ENCODE data around the gene FKBP11. TPM values are rescaled to one million over a fixed set of nuclear protein-coding genes. Genes with fewer than 3 reads are reported as not detected.
A peak's percentile ranks its signal among the peaks of the same experiment; 100 is the strongest.

FKBP11 gene
- total and polyA plus RNA-seq, 2 of the 13 experiments (the other 11 are each of a cell fraction or from before 2014, with no cell fraction given) = 15.5 to 19.4 TPM

- TF ChIP-seq TFDP2 (CRISPR knock-in tag; IDR thresholded peaks at IDR 0.05) (peak; percentile 48; the same call in 1 of the 2 replicates), XRCC5 (optimal IDR thresholded peaks at IDR 0.05; ENCODE audit: low read length) (no peak), ZNF691 (CRISPR knock-in tag; IDR thresholded peaks at IDR 0.05; ENCODE audit: borderline replicate concordance, low read depth) (0 out of 2 replicates have a peak, but pooled peaks have one; percentile 36), ZNF768 (CRISPR knock-in tag; IDR thresholded peaks at IDR 0.05) (peak; percentile 24; the same call in 1 of the 2 replicates), ARHGAP35 (CRISPR knock-in tag; IDR thresholded peaks at IDR 0.05; ENCODE audit: borderline replicate concordance) (no peak), ZNF281 (CRISPR knock-in tag; IDR thresholded peaks at IDR 0.05; ENCODE audit: borderline replicate concordance) (no peak), ZSCAN5A (CRISPR knock-in tag; IDR thresholded peaks at IDR 0.05; ENCODE audit: borderline replicate concordance) (no peak), ZNF652 (CRISPR knock-in tag; IDR thresholded peaks at IDR 0.05; ENCODE audit: borderline replicate concordance, low read depth) (no peak), CC2D1A (CRISPR knock-in tag; IDR thresholded peaks at IDR 0.05) (no peak), HOXA7 (CRISPR knock-in tag; IDR thresholded peaks at IDR 0.05) (no peak), ZNF589 (CRISPR knock-in tag; conservative IDR thresholded peaks at IDR 0.05) (no peak), REST (IDR thresholded peaks at IDR 0.05; ENCODE audit: borderline replicate concordance in 1 of 2, low read depth in 1 of 2, low read length in 2 of 2) (no peak), PHB2 (IDR thresholded peaks at IDR 0.05; ENCODE audit: partially characterized antibody) (no peak), ZNF766 (CRISPR knock-in tag; IDR thresholded peaks at IDR 0.05; ENCODE audit: borderline replicate concordance) (no peak), MXD4 (CRISPR knock-in tag; IDR thresholded peaks at IDR 0.05) (no peak), SOX6 (IDR thresholded peaks at IDR 0.05) (no peak), SOX6 (CRISPR knock-in tag; IDR thresholded peaks at IDR 0.05) (no peak), ZNF782 (CRISPR knock-in tag; IDR thresholded peaks at IDR 0.05; ENCODE audit: borderline replicate concordance) (0 out of 2 replicates have a peak, but pooled peaks have one; percentile 32)
Measured at GRCh38 chr12:48969833-48970701, 44.8 kb upstream of the FKBP11 start (continued).
